Astrocyte of the spinal cord (primary cell): ENCODE results near the gene MCM9.

Source experiments
- DNase-seq: peaks from one replicate; pipeline ENCODE4 v3.0.0; 2011; ENCODE audit warnings: low read depth, low spot score
- H3K4me3 ChIP-seq: 2 replicates; pipeline ENCODE4 v1.5.1; 2011; ENCODE audit warnings: low read depth, mild to moderate bottlenecking, low read length, moderate library complexity
- in situ Hi-C: cut with HindIII; loops from 2 replicates; pipeline ENCODE4 v1.10.0; 2017; ENCODE audit warnings: low sequenced_read_pairs
- TF ChIP-seq, protein P1 (sequence below): IDR thresholded peaks from 2 replicates; pipeline ENCODE4 v1.5.1; 2012; ENCODE audit warnings: low read depth, mild to moderate bottlenecking, low read length, inconsistent platforms

Gene MCM9

DNA sequence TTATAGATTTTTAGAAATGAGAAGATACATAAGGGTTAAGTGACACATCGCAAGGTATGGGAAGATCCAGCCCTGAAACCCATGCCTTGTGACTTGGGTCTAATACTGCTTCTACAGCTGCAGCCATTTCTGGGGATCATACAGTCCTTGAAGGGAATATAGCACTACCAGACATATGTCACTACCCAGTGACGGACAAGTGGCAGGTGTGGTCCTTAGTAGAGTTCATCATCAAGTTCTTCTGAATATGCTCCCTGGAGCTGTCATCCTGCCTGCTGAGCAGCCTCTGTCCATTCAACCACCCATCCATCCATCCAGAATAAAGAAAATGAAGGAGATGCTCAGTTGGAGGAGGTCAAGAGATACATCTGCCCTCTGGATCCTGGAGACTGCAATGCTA, 159.6 kb downstream of the MCM9 start:
- no peak for DNase-seq
- in situ Hi-C loops = no loop called here
- TF ChIP-seq, protein P1, sequence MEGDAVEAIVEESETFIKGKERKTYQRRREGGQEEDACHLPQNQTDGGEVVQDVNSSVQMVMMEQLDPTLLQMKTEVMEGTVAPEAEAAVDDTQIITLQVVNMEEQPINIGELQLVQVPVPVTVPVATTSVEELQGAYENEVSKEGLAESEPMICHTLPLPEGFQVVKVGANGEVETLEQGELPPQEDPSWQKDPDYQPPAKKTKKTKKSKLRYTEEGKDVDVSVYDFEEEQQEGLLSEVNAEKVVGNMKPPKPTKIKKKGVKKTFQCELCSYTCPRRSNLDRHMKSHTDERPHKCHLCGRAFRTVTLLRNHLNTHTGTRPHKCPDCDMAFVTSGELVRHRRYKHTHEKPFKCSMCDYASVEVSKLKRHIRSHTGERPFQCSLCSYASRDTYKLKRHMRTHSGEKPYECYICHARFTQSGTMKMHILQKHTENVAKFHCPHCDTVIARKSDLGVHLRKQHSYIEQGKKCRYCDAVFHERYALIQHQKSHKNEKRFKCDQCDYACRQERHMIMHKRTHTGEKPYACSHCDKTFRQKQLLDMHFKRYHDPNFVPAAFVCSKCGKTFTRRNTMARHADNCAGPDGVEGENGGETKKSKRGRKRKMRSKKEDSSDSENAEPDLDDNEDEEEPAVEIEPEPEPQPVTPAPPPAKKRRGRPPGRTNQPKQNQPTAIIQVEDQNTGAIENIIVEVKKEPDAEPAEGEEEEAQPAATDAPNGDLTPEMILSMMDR = no peak
- no peak overlapping the region for H3K4me3 ChIP-seq

DNA sequence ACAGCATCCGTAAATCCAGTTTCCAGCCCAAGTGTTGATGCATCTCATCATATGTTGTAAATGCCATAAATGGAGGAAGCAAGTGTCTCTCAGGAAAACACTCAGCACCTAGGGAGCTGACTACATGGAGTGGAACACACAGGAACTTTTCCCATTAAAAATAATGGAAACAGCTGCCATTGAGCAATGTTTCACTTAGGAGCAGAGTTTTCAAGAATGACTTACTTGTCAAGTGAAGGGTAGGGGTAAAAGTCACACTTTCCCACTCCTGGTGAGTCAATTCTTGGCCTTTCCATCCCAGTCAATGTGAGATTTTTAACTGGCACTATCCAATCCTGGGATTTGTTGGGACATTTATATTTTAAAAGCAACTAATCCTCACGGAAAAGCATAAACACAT, 160.4 kb downstream of the MCM9 start:
- no peak for DNase-seq
- in situ Hi-C loops = no loop called here

DNA sequence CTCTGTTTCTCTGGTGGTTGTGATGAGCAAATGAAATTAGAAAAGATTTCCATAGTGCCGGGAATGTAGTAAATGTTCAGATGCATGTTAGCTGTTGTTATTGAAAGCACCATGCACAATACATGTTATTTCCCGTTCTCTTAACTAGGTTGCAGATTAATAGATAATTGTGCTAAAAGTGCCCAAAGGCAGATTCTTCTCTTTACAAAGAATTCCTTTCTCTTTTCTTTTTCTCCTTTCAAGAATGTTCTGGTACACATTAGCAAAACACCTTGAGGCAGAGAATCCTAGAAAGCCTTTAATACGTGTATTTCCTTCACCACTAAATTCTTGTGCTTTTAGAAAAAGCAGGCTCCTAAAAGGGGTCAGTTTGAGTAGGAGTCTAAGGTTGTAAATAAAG, 162.1 kb downstream of the MCM9 start:
- TF ChIP-seq, protein P1 = no peak
- in situ Hi-C loops = no loop called here
- no peak for DNase-seq
- no peak overlapping the region for H3K4me3 ChIP-seq

More for the DNA sequence above, 160.4 kb downstream of the MCM9 start:
- H3K4me3 ChIP-seq = no peak overlapping the region
- TF ChIP-seq, protein P1 = no peak

DNA sequence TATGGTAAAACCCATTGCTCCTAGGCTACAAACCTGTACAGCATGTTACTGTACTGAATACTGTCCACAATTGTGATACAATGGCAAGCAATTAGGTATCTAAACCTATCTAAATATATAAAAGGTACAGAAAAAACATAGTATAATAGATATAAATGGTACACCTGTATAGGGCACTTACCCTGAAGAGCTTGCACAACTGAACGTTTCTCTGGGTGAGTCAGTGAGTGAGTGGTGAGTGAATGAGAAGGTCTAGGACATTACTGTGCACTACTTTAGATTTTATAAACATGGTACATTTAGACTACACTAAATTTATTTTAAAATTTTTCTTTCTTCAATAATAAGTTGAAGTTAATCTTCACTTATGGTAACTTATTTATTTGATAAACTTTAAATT, 163.7 kb downstream of the MCM9 start:
- DNase-seq = no peak
- TF ChIP-seq, protein P1 = no peak
- no peak overlapping the region for H3K4me3 ChIP-seq
- in situ Hi-C loops = no loop called here

DNA sequence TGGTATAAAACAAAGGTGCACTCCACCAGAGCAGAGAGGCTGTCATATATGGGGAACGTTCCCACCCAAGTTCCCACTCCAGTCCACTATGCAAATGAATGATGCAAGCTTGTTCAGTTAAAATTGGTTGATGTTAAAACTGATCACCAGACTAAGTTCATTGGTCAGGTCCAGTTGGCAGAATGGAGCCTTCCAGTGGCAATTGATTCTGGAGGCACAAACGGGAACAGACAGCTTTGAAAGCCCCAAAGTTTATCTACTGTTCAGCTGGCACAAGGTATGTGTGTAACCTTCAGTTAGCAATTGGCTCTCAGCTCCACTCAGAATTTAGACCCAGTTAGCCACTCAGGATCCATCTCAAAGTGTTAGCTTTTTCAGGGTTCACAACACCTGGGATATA, 164.1 kb downstream of the MCM9 start:
- in situ Hi-C loops = no loop called here
- no peak overlapping the region for H3K4me3 ChIP-seq
- no peak for DNase-seq
- TF ChIP-seq, protein P1 = no peak

DNA sequence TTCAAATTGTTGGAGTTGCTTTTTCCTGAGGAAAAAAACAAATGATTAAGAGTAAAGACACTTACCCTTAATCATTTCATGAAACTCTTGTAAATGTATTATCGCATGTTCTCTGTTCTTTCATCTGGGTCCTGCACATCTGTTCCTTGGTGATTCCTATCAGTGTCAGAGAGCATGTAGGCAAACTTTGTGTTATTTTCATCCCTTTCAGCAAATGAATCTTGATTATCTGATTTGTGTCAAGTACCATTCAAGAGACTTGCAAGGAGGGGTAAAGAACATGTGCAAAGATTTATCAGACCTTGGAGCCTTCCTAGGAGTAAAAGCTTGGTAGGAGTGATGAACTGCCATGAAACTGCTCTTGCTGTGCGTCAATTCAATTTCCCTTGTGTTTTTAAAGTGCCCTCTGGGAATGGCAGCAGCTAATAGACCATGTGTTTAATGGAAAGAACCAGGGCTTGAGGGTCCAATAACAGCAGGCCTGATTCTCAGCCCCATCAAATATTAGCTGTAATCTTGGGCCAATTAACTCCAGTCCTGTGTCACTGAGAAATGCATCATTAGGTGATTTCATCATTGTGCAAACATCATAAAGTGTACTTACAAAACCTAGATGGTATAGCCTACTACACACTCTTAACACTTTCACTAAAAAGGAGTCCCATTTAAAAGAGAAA, 164.7 kb downstream of the MCM9 start:
- no peak overlapping the region for H3K4me3 ChIP-seq
- TF ChIP-seq, protein P1 = no peak
- no peak for DNase-seq
- in situ Hi-C loops = no loop called here
